GM23338 (cell line): ENCODE measurements around the gene HEY2. TPM values are rescaled to one million over a fixed set of nuclear protein-coding genes. Genes with fewer than 3 reads are reported as not detected.

Experiments used
- ATAC-seq: fragments of 200-7000 bp; cut with Tn5 transposase; 3 replicates; pipeline ENCODE4 v1.9.1; 2020
- DNase-seq: peaks from one replicate; pipeline ENCODE4 v3.0.0-alpha.2; 2015; ENCODE audit warnings: low spot score
- H2AFZ ChIP-seq: fragments of 200-600 bp; sonication (generic); 2 replicates; pipeline ENCODE4 v1.8.0; 2016; ENCODE audit warnings: antibody characterized with exemption, mild to moderate bottlenecking, moderate library complexity
- H3F3A ChIP-seq: fragments of 200-600 bp; sonication (generic); replicated peaks from 2 replicates; pipeline ENCODE4 v1.8.0; 2017; ENCODE audit warnings: antibody characterized with exemption, mixed run types, low read depth
- H3K27ac ChIP-seq: fragments of 200-600 bp; sonication (generic); 2 replicates; pipeline ENCODE4 v1.6.1; 2016; ENCODE audit warnings: low read depth
- H3K27me3 ChIP-seq: fragments of 200-600 bp; sonication (generic); 2 replicates; pipeline ENCODE4 v1.8.0; 2016; ENCODE audit warnings: mild to moderate bottlenecking, mixed run types, moderate library complexity; ENCODE audit not compliant: insufficient read depth
- H3K36me3 ChIP-seq: fragments of 200-600 bp; sonication (generic); 2 replicates; pipeline ENCODE4 v1.8.0; 2016; ENCODE audit warnings: mild to moderate bottlenecking; ENCODE audit not compliant: insufficient read depth
- H3K4me1 ChIP-seq: fragments of 200-600 bp; sonication (generic); 2 replicates; pipeline ENCODE4 v1.8.0; 2016; ENCODE audit warnings: mild to moderate bottlenecking, moderate library complexity; ENCODE audit not compliant: insufficient read depth
- H3K4me2 ChIP-seq: fragments of 200-600 bp; sonication (generic); 2 replicates; pipeline ENCODE4 v1.7.1; 2017; ENCODE audit warnings: mixed run types
- H3K4me3 ChIP-seq: fragments of 200-600 bp; sonication (generic); 2 replicates; pipeline ENCODE4 v1.6.1; 2016; ENCODE audit warnings: mixed run types
- H3K79me2 ChIP-seq: fragments of 200-600 bp; sonication (generic); replicated peaks from 2 replicates; pipeline ENCODE4 v1.8.0; 2017; ENCODE audit warnings: mild to moderate bottlenecking; ENCODE audit not compliant: insufficient read depth
- H3K9me2 ChIP-seq: fragments of 200-600 bp; sonication (generic); 2 replicates; pipeline ENCODE4 v1.8.0; 2017; ENCODE audit not compliant: insufficient read depth
- H4K20me1 ChIP-seq: fragments of 200-600 bp; sonication (generic); replicated peaks from 2 replicates; pipeline ENCODE4 v1.8.0; 2017; ENCODE audit warnings: mild to moderate bottlenecking; ENCODE audit not compliant: insufficient read depth
- H3K27ac Mint-ChIP-seq: 2 replicates; pipeline ENCODE4 v1.8.0; 2020; ENCODE audit warnings: inconsistent platforms, mild to moderate bottlenecking, moderate library complexity, mixed read lengths
- H3K27me3 Mint-ChIP-seq: 3 replicates; pipeline ENCODE4 v1.8.0; 2022; ENCODE audit warnings: low read depth, mild to moderate bottlenecking, moderate library complexity, mixed read lengths, inconsistent platforms; ENCODE audit not compliant: insufficient read depth, poor library complexity
- H3K36me3 Mint-ChIP-seq: 3 replicates; pipeline ENCODE4 v1.8.0; 2021; ENCODE audit warnings: low read depth, mild to moderate bottlenecking, inconsistent platforms, moderate library complexity, mixed read lengths
- H3K4me1 Mint-ChIP-seq: 3 replicates; pipeline ENCODE4 v1.8.0; 2020; ENCODE audit warnings: mild to moderate bottlenecking, inconsistent platforms, mixed read lengths
- H3K4me3 Mint-ChIP-seq: 3 replicates; pipeline ENCODE4 v1.8.0; 2021; ENCODE audit warnings: moderate library complexity, mild to moderate bottlenecking, inconsistent platforms, mixed read lengths
- H3K9me3 Mint-ChIP-seq: 3 replicates; pipeline ENCODE4 v1.8.0; 2020; ENCODE audit warnings: moderate library complexity, mild to moderate bottlenecking, inconsistent platforms, mixed read lengths
- CREB1 ChIP-seq: fragments of 250-450 bp; sonication (Bioruptor Pico); IDR thresholded peaks from 2 replicates; pipeline ENCODE4 v1.5.0; 2020; ENCODE audit warnings: low read depth, mild to moderate bottlenecking, moderate library complexity
- CTCF ChIP-seq, 2 experiments: fragments of 200-600 bp in 1 of 2; sonication (generic) in 1 of 2; conservative IDR thresholded peaks; 2 replicates each; pipeline versions ENCODE4 v1.5.1 to v1.6.1; 2016 to 2017; ENCODE audit warnings: antibody characterized with exemption in 2 of 2, low read depth in 2 of 2, mild to moderate bottlenecking in 2 of 2, moderate library complexity in 1 of 2
- EZH2 ChIP-seq: fragments of 200-600 bp; sonication (generic); IDR thresholded peaks from one replicate; pipeline ENCODE4 v1.8.0; 2017; ENCODE audit warnings: antibody characterized with exemption, mild to moderate bottlenecking, low read depth; ENCODE audit not compliant: unreplicated experiment
- EZH2phosphoT487 ChIP-seq: fragments of 200-600 bp; sonication (generic); IDR thresholded peaks from one replicate; pipeline ENCODE4 v1.8.1; 2018; ENCODE audit warnings: antibody characterized with exemption; ENCODE audit not compliant: unreplicated experiment
- JUNB ChIP-seq: IDR thresholded peaks from one replicate; pipeline ENCODE4 v1.6.1; 2016; ENCODE audit warnings: antibody characterized with exemption; ENCODE audit not compliant: unreplicated experiment
- NANOG ChIP-seq: IDR thresholded peaks from 2 replicates; pipeline ENCODE4 v1.6.1; 2016; ENCODE audit warnings: antibody characterized with exemption, borderline replicate concordance
- POLR2AphosphoS5 ChIP-seq: IDR thresholded peaks from 2 replicates; pipeline ENCODE4 v1.6.1; 2016; ENCODE audit warnings: antibody characterized with exemption, low read depth
- STAT1 ChIP-seq: IDR thresholded peaks from one replicate; pipeline ENCODE4 v1.6.1; 2016; ENCODE audit warnings: antibody characterized with exemption; ENCODE audit not compliant: unreplicated experiment
- ZNF114 ChIP-seq: fragments of 250-450 bp; sonication (Bioruptor Pico); IDR thresholded peaks from 2 replicates; pipeline ENCODE4 v1.5.0; 2020; ENCODE audit warnings: mild to moderate bottlenecking, moderate library complexity
- ZNF331 ChIP-seq: fragments of 250-450 bp; sonication (Bioruptor Pico); IDR thresholded peaks from 2 replicates; pipeline ENCODE4 v1.5.0; 2020; ENCODE audit warnings: low read depth, mild to moderate bottlenecking, moderate library complexity
- polyA plus RNA-seq: library from polyadenylated mRNA; unstranded; fragments of >200 nt; fragmentation: Nextera tagmentation; extraction: Ambion mirVana; gene quantifications from 2 replicates; pipeline ENCODE4 v1.2.1, GENCODE V29; 2016
- total RNA-seq: library from RNA; depleted of rRNA; stranded (reverse); fragments of >200 nt; shearing (Covaris generic); gene quantifications from 2 replicates; pipeline ENCODE4 v1.2.3, GENCODE V29; 2014
- TF ChIP-seq, protein P1 (sequence below): IDR thresholded peaks from 2 replicates; pipeline ENCODE4 v1.6.1; 2016; ENCODE audit warnings: antibody characterized with exemption
- TF ChIP-seq, protein P2 (sequence below): IDR thresholded peaks from one replicate; pipeline ENCODE4 v1.6.1; 2018; ENCODE audit warnings: antibody characterized with exemption; ENCODE audit not compliant: unreplicated experiment
- TF ChIP-seq, protein P3 (sequence below): fragments of 250-450 bp; sonication (Bioruptor Pico); IDR thresholded peaks from 2 replicates; pipeline ENCODE4 v1.5.0; 2020; ENCODE audit warnings: mild to moderate bottlenecking, moderate library complexity

The HEY2 gene
- total and polyA plus RNA-seq, 2 experiments from 2014 or later: 4.3 to 8.5 TPM

- H3K27ac ChIP-seq: peak overlapping the region; percentile 65; the same call in 1 of the 2 replicates
- H3K9me2 ChIP-seq: no peaks in the 10 kb centered on the region
- H3K4me1 Mint-ChIP-seq: no peaks in the 10 kb centered on the region
- H3K27ac Mint-ChIP-seq: no peak overlapping the region
- TF ChIP-seq, protein P1, sequence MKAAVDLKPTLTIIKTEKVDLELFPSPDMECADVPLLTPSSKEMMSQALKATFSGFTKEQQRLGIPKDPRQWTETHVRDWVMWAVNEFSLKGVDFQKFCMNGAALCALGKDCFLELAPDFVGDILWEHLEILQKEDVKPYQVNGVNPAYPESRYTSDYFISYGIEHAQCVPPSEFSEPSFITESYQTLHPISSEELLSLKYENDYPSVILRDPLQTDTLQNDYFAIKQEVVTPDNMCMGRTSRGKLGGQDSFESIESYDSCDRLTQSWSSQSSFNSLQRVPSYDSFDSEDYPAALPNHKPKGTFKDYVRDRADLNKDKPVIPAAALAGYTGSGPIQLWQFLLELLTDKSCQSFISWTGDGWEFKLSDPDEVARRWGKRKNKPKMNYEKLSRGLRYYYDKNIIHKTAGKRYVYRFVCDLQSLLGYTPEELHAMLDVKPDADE: no peak
- TF ChIP-seq, protein P2, sequence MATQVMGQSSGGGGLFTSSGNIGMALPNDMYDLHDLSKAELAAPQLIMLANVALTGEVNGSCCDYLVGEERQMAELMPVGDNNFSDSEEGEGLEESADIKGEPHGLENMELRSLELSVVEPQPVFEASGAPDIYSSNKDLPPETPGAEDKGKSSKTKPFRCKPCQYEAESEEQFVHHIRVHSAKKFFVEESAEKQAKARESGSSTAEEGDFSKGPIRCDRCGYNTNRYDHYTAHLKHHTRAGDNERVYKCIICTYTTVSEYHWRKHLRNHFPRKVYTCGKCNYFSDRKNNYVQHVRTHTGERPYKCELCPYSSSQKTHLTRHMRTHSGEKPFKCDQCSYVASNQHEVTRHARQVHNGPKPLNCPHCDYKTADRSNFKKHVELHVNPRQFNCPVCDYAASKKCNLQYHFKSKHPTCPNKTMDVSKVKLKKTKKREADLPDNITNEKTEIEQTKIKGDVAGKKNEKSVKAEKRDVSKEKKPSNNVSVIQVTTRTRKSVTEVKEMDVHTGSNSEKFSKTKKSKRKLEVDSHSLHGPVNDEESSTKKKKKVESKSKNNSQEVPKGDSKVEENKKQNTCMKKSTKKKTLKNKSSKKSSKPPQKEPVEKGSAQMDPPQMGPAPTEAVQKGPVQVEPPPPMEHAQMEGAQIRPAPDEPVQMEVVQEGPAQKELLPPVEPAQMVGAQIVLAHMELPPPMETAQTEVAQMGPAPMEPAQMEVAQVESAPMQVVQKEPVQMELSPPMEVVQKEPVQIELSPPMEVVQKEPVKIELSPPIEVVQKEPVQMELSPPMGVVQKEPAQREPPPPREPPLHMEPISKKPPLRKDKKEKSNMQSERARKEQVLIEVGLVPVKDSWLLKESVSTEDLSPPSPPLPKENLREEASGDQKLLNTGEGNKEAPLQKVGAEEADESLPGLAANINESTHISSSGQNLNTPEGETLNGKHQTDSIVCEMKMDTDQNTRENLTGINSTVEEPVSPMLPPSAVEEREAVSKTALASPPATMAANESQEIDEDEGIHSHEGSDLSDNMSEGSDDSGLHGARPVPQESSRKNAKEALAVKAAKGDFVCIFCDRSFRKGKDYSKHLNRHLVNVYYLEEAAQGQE: no peak
- TF ChIP-seq STAT1 (no peak), JUNB (no peak), CTCF (conservative IDR thresholded peaks at IDR 0.05; ENCODE audit: low read depth in 2 of 2) (no peak; a peak in 1 of 4 replicates), ZNF114 (CRISPR knock-in tag) (no peak), POLR2AphosphoS5 (no peak), CREB1 (CRISPR knock-in tag) (no peak), NANOG (no peak), ZNF331 (CRISPR knock-in tag) (no peak), EZH2phosphoT487 (no peak), EZH2 (no peak)
- TF ChIP-seq, protein P3, sequence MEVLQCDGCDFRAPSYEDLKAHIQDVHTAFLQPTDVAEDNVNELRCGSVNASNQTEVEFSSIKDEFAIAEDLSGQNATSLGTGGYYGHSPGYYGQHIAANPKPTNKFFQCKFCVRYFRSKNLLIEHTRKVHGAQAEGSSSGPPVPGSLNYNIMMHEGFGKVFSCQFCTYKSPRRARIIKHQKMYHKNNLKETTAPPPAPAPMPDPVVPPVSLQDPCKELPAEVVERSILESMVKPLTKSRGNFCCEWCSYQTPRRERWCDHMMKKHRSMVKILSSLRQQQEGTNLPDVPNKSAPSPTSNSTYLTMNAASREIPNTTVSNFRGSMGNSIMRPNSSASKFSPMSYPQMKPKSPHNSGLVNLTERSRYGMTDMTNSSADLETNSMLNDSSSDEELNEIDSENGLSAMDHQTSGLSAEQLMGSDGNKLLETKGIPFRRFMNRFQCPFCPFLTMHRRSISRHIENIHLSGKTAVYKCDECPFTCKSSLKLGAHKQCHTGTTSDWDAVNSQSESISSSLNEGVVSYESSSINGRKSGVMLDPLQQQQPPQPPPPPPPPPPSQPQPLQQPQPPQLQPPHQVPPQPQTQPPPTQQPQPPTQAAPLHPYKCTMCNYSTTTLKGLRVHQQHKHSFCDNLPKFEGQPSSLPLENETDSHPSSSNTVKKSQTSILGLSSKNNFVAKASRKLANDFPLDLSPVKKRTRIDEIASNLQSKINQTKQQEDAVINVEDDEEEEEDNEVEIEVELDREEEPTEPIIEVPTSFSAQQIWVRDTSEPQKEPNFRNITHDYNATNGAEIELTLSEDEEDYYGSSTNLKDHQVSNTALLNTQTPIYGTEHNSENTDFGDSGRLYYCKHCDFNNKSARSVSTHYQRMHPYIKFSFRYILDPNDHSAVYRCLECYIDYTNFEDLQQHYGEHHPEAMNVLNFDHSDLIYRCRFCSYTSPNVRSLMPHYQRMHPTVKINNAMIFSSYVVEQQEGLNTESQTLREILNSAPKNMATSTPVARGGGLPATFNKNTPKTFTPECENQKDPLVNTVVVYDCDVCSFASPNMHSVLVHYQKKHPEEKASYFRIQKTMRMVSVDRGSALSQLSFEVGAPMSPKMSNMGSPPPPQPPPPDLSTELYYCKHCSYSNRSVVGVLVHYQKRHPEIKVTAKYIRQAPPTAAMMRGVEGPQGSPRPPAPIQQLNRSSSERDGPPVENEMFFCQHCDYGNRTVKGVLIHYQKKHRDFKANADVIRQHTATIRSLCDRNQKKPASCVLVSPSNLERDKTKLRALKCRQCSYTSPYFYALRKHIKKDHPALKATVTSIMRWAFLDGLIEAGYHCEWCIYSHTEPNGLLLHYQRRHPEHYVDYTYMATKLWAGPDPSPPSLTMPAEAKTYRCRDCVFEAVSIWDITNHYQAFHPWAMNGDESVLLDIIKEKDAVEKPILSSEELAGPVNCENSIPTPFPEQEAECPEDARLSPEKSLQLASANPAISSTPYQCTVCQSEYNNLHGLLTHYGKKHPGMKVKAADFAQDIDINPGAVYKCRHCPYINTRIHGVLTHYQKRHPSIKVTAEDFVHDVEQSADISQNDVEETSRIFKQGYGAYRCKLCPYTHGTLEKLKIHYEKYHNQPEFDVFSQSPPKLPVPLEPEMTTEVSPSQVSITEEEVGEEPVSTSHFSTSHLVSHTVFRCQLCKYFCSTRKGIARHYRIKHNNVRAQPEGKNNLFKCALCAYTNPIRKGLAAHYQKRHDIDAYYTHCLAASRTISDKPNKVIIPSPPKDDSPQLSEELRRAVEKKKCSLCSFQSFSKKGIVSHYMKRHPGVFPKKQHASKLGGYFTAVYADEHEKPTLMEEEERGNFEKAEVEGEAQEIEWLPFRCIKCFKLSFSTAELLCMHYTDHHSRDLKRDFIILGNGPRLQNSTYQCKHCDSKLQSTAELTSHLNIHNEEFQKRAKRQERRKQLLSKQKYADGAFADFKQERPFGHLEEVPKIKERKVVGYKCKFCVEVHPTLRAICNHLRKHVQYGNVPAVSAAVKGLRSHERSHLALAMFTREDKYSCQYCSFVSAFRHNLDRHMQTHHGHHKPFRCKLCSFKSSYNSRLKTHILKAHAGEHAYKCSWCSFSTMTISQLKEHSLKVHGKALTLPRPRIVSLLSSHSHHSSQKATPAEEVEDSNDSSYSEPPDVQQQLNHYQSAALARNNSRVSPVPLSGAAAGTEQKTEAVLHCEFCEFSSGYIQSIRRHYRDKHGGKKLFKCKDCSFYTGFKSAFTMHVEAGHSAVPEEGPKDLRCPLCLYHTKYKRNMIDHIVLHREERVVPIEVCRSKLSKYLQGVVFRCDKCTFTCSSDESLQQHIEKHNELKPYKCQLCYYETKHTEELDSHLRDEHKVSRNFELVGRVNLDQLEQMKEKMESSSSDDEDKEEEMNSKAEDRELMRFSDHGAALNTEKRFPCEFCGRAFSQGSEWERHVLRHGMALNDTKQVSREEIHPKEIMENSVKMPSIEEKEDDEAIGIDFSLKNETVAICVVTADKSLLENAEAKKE: no peak
- H3K4me3 Mint-ChIP-seq: no peak overlapping the region
- H3K9me3 Mint-ChIP-seq: peaks cover 4% of the 10 kb centered on the region; the same call in 2 of the 3 replicates
- ATAC-seq: peak; percentile 23
- peak overlapping the region; percentile 67 for H3K4me3 ChIP-seq
- peaks cover 8% of the 10 kb centered on the region for H3K36me3 Mint-ChIP-seq
- peak overlapping the region; percentile 77 for H3K4me2 ChIP-seq
- no peaks in the 10 kb centered on the region for H3K36me3 ChIP-seq
- H3K4me1 ChIP-seq: no peaks in the 10 kb centered on the region
- no peaks in the 10 kb centered on the region for H3K27me3 Mint-ChIP-seq
- no peaks in the 10 kb centered on the region for H3F3A ChIP-seq
- H3K79me2 ChIP-seq: no peaks in the 10 kb centered on the region
- no peaks in the 10 kb centered on the region for H4K20me1 ChIP-seq
- DNase-seq: peak; percentile 22
- H2AFZ ChIP-seq: peak overlapping the region; percentile 70; the same call in 1 of the 2 replicates
- H3K27me3 ChIP-seq: no peaks in the 10 kb centered on the region
Measured at GRCh38 chr6:125781314-125781868, 32.0 kb downstream of the HEY2 start.
